Naive thymus-derived CD4-positive, alpha-beta T cell (primary cell): ENCODE results near the gene SCGB1C2. TPM values are rescaled to one million over a fixed set of nuclear protein-coding genes. Genes with fewer than 3 reads are reported as not detected.

Experiments
- ATAC-seq: fragments of 150-1000 bp; cut with Tn5 transposase; 2 replicates; pipeline ENCODE4 v1.10.0; 2021; ENCODE audit warnings: mild to moderate bottlenecking, moderate library complexity
- CTCF ChIA-PET: fragments of 350-600 bp; sonication (Branson Sonifier 250); formaldehyde crosslinking; loops from one replicate; lab custom pipeline; 2021; ENCODE audit warnings: antibody characterized with exemption; lab: Charles Lee
- POLR2A ChIA-PET: fragments of 350-600 bp; sonication (Branson Sonifier 250); formaldehyde crosslinking; loops from one replicate; lab custom pipeline; 2021; ENCODE audit warnings: antibody characterized with exemption, inconsistent platforms; lab: Charles Lee
- DNase-seq, 9 donors: peaks; one replicate each; pipeline versions ENCODE4 v3.0.0 to v3.0.0-alpha.2; 2020 to 2022; ENCODE audit warnings: mixed read lengths in 1 of 9
- H3K27ac ChIP-seq: one replicate; pipeline ENCODE4 v1.7.0; 2013; ENCODE audit warnings: mild to moderate bottlenecking, low read depth, low read length, moderate library complexity
- H3K27me3 ChIP-seq, 2 donors: one replicate each; pipeline ENCODE4 v1.7.0; 2013; ENCODE audit warnings: low read length in 2 of 2, mild to moderate bottlenecking in 2 of 2, moderate library complexity in 2 of 2; ENCODE audit not compliant: control insufficient read depth in 2 of 2, insufficient read depth in 2 of 2
- H3K36me3 ChIP-seq, 3 experiments: 1 replicate in 2 of 3; 2 replicates in 1 of 3; pipeline ENCODE4 v1.7.0; 2013; ENCODE audit warnings: low read length in 3 of 3, mild to moderate bottlenecking in 3 of 3, moderate library complexity in 1 of 3; ENCODE audit not compliant: insufficient read depth in 3 of 3, control insufficient read depth in 2 of 3
- H3K4me1 ChIP-seq, 2 donors: one replicate each; pipeline ENCODE4 v1.7.0; 2013; ENCODE audit warnings: low read length in 2 of 2, mild to moderate bottlenecking in 2 of 2, moderate library complexity in 1 of 2; ENCODE audit not compliant: control insufficient read depth in 2 of 2, insufficient read depth in 2 of 2
- H3K4me3 ChIP-seq: 2 replicates; pipeline ENCODE4 v1.7.0; 2013; ENCODE audit warnings: mild to moderate bottlenecking, low read length
- H3K9me3 ChIP-seq, 3 experiments: 1 replicate in 2 of 3; 2 replicates in 1 of 3; pipeline ENCODE4 v1.7.0; 2013; ENCODE audit warnings: low read length in 3 of 3; ENCODE audit not compliant: control insufficient read depth in 2 of 3
- H3K27ac Mint-ChIP-seq, 9 donors: one replicate each; pipeline ENCODE4 v1.8.0; 2020 to 2022; ENCODE audit warnings: mixed read lengths in 9 of 9, mild to moderate bottlenecking in 8 of 9, moderate library complexity in 5 of 9, inconsistent platforms in 2 of 9
- H3K27me3 Mint-ChIP-seq, 5 donors: one replicate each; pipeline ENCODE4 v1.8.0; 2021 to 2022; ENCODE audit warnings: mixed read lengths in 5 of 5, mild to moderate bottlenecking in 1 of 5
- H3K36me3 Mint-ChIP-seq, 5 donors: one replicate each; pipeline ENCODE4 v1.8.0; 2020 to 2022; ENCODE audit warnings: mixed read lengths in 5 of 5, mild to moderate bottlenecking in 3 of 5, inconsistent platforms in 1 of 5
- H3K4me1 Mint-ChIP-seq, 7 donors: one replicate each; pipeline ENCODE4 v1.8.0; 2020 to 2022; ENCODE audit warnings: mixed read lengths in 7 of 7, mild to moderate bottlenecking in 3 of 7, inconsistent platforms in 1 of 7
- H3K4me3 Mint-ChIP-seq, 10 donors: one replicate each; pipeline ENCODE4 v1.8.0; 2020 to 2022; ENCODE audit warnings: mild to moderate bottlenecking in 10 of 10, mixed read lengths in 10 of 10, moderate library complexity in 6 of 10, inconsistent platforms in 2 of 10
- H3K9me3 Mint-ChIP-seq, 11 donors: one replicate each; pipeline ENCODE4 v1.8.0; 2020 to 2022; ENCODE audit warnings: mixed read lengths in 11 of 11, mild to moderate bottlenecking in 4 of 11, inconsistent platforms in 1 of 11, moderate library complexity in 1 of 11
- intact Hi-C, 2 donors: fragments of 100-400 bp; cut with micrococcal nuclease; formaldehyde crosslinking; loops; one replicate each; pipeline ENCODE4 v1.15.1; 2023
- polyA plus RNA-seq, 2 donors: library from polyadenylated mRNA; unstranded; fragments of 300-500 nt; fragmentation: Illumina TruSeq; gene quantifications; one replicate each; pipeline ENCODE4 v1.2.3, GENCODE V29; 2021
- total RNA-seq, 6 experiments: library from RNA in 5 of 6; stranded (reverse) in 5 of 6; gene quantifications; 1 replicate in 5 of 6; 2 replicates in 1 of 6; pipeline ENCODE4 v1.2.3 and lab custom pipeline; 2021 to 2026

The SCGB1C2 gene
- total and polyA plus RNA-seq, 7 experiments from 2014 or later = not detected

GRCh38 chr17:144936-145670, 7.7 kb downstream of the SCGB1C2 start:
- peak in 1 of 9 donors; percentile 20 for DNase-seq

DNA sequence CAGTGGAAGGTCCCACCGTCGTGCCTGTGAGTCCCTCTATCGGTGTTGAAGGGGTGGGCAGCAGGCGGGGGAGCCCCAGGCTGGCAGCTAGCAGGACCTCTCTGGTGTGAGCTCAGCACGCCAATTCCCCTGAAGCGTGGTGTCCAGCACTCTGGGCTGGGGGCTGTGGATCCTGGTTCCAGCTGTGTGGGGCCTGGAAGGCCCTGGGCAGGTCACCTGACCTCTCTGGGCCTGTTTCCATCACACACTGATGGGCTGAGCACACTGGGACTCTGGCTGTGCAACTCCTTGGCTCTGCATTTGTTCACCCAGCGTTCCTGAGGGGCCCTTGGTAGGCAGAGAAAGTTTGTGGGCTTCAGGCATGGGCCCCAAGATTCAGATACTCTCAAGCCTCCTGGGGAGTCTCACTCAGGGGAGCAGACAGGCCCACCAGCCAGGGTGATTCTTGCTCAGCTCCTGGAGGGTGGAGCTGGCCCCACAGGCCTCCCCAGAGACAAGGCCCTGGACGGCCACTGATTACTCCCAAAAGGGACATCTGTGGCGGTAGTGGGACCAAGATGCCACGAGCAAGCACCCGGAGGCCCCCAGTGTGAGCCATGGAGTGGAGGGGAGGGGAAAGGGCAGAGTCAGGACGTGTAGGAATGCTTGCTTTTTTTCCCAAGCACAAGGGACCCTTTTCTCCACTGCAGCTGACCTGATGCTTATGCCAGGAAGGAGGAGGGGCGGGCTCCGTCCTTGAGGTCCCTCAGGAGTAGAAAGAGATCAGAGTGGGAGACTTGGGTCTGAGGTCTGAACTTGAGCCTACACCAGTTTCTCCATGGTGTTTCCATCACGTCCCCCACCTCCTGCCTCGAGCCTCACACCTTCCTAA, 8.5 kb downstream of the SCGB1C2 start:
- DNase-seq (peak in 1 of 9 donors; percentile 6), ATAC-seq (no peak)
- Mint-ChIP-seq H3K4me3 (no peak overlapping the region), H3K4me1 (peaks cover 0 to 6% (median 3%) of the 10 kb centered on the region in 7 donors), H3K9me3 (no peaks in the 10 kb centered on the region), H3K27me3 (peaks cover 0 to 10% (median 6%) of the 10 kb centered on the region in 5 donors), H3K36me3 (no peaks in the 10 kb centered on the region), H3K27ac (no peak overlapping the region)
- Histone ChIP-seq H3K4me3 (no peak overlapping the region), H3K9me3 (no peaks in the 10 kb centered on the region), H3K27ac (no peak overlapping the region), H3K27me3 (no peaks in the 10 kb centered on the region), H3K4me1 (peaks cover 0 to 4% of the 10 kb centered on the region in 2 donors), H3K36me3 (no peaks in the 10 kb centered on the region)
- intact Hi-C loops = loop anchor here in 1 of 2 donors (2.0 kb wide), 2 partner anchors 241 to 555 kb away; no protein-coding TSS in a partner anchor
- POLR2A ChIA-PET = no interaction called here
- CTCF ChIA-PET = no interaction called here

More at GRCh38 chr17:144936-145670, 7.7 kb downstream of the SCGB1C2 start:
- Mint-ChIP-seq H3K9me3 (no peaks in the 10 kb centered on the region), H3K27ac (no peak overlapping the region), H3K27me3 (peaks cover 0 to 8% (median 0%) of the 10 kb centered on the region in 5 donors), H3K4me3 (no peak overlapping the region), H3K36me3 (no peaks in the 10 kb centered on the region), H3K4me1 (peaks cover 0 to 6% (median 3%) of the 10 kb centered on the region in 7 donors)
- ChIA-PET POLR2A (no interaction called here), CTCF (interaction anchor here (1.1 kb wide), 1 partner anchor 242 kb away, joined by 3 read pairs; no protein-coding TSS in a partner anchor)
- H3K27ac ChIP-seq = no peak overlapping the region
- no peaks in the 10 kb centered on the region for H3K27me3 ChIP-seq
- intact Hi-C loops = loop anchor here (2.0 to 5.0 kb wide), 3 partner anchors 242 to 852 kb away; partner anchors contain the start of gene TIMM22 (in 2 of the 2)
- peaks cover 0 to 4% of the 10 kb centered on the region in 2 donors for H3K4me1 ChIP-seq
- no peaks in the 10 kb centered on the region for H3K36me3 ChIP-seq
- H3K4me3 ChIP-seq = no peak overlapping the region
- H3K9me3 ChIP-seq = no peaks in the 10 kb centered on the region
- no peak for ATAC-seq

DNA sequence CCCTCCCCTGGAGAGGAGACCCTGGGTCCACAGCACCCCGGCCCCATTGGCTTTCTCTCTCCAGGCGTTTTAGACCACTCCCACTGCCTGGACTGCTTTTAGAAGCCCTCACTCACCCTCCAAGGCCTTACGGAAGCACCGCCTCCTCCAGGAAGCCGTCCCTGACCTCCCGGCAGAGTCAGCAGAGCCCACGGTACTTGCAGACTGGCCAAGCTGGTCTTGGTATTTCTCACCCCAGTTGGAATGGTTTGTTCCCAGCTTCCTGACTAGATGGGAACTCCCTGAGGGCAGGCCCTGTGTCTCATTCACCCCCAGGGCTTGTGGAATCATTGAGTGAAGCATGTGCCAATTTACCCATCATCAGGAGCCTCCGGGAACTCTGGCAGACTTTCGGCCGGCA, 9.2 kb downstream of the SCGB1C2 start:
- Mint-ChIP-seq H3K27ac (no peak overlapping the region), H3K9me3 (no peaks in the 10 kb centered on the region), H3K4me1 (peaks cover 0 to 6% (median 3%) of the 10 kb centered on the region in 7 donors), H3K36me3 (no peaks in the 10 kb centered on the region), H3K27me3 (peaks cover 0 to 10% (median 6%) of the 10 kb centered on the region in 5 donors), H3K4me3 (no peak overlapping the region)
- H3K9me3 ChIP-seq = no peaks in the 10 kb centered on the region
- DNase-seq = peak in 1 of 9 donors; percentile 19
- H3K4me3 ChIP-seq = no peak overlapping the region
- H3K4me1 ChIP-seq = peaks cover 0 to 4% of the 10 kb centered on the region in 2 donors
- H3K36me3 ChIP-seq = no peaks in the 10 kb centered on the region
- no peak for ATAC-seq
- intact Hi-C loops = no loop called here
- no peaks in the 10 kb centered on the region for H3K27me3 ChIP-seq
- ChIA-PET POLR2A (no interaction called here), CTCF (no interaction called here)
- no peak overlapping the region for H3K27ac ChIP-seq

- Histone ChIP-seq H3K27me3 (no peaks in the 10 kb centered on the region), H3K4me3 (no peak overlapping the region), H3K4me1 (peaks cover 0 to 4% of the 10 kb centered on the region in 2 donors), H3K9me3 (no peaks in the 10 kb centered on the region), H3K27ac (no peak overlapping the region), H3K36me3 (no peaks in the 10 kb centered on the region)
- peaks cover 0 to 8% (median 4%) of the 10 kb centered on the region in 5 donors for H3K27me3 Mint-ChIP-seq
- peaks cover 0 to 4% (median 3%) of the 10 kb centered on the region in 7 donors for H3K4me1 Mint-ChIP-seq
- ATAC-seq (no peak), DNase-seq (peak in 2 of 9 donors; percentile 6 to 16)
- H3K27ac Mint-ChIP-seq = no peak overlapping the region
- CTCF ChIA-PET = no interaction called here
- no peaks in the 10 kb centered on the region for H3K36me3 Mint-ChIP-seq
- POLR2A ChIA-PET = no interaction called here
- H3K9me3 Mint-ChIP-seq = no peaks in the 10 kb centered on the region
- intact Hi-C loops = no loop called here
- H3K4me3 Mint-ChIP-seq = no peak overlapping the region
Observed at GRCh38 chr17:146983-147761, 9.8 kb downstream of the SCGB1C2 start.

DNA sequence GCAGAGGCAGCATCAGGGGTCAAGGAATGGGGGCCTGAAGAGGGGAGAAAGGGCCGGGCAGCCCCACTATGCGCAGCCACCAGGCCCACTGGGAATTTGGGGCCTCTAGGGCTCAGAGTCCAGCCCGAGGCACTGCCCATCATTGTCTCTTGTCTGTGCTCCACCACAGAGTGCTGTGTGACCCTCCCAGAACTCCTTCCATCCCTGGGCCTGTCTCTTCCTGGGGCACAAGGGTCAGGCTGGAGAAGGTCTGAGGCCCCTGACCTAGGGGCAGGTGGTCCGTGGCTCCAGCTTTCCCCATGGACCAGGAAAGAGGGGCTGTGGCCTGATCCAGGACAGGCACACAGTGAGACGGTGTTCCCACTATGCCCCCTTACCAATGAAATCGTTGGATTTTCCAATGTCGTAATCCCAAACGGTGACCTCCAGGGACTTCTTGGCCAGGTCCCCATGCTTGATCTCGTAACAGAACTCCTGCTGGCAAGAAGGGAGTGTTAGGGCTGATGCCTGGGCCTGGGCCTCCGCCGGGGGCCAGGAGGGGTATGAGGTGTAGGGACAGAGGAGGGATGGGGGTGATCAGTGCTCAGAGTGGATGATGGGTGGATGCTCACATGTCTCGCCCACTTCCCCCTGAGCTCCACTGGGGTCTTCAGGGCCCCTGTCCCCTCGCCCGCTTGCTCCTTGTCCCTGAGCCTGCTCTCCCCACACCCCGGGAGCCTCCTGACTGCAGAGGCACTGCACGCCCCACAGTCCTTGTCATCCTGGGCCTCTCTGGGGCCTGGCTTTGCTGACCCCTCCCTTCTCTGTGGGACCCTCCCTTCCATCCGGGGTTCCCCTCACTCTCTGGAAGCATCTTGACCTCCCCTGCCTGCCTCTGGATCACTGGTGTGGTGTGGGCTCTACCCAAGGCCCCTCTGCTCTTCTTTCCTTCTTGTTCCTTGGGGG, 10.7 kb downstream of the SCGB1C2 start:
- CTCF ChIA-PET = no interaction called here
- POLR2A ChIA-PET = no interaction called here
- no peaks in the 10 kb centered on the region for H3K9me3 ChIP-seq
- peaks cover 0 to 4% of the 10 kb centered on the region in 2 donors for H3K4me1 ChIP-seq
- intact Hi-C loops = no loop called here
- Mint-ChIP-seq H3K4me1 (peaks cover 0 to 4% (median 3%) of the 10 kb centered on the region in 7 donors), H3K27me3 (peaks cover 0 to 6% (median 4%) of the 10 kb centered on the region in 5 donors), H3K36me3 (no peaks in the 10 kb centered on the region), H3K9me3 (no peaks in the 10 kb centered on the region), H3K27ac (no peak overlapping the region), H3K4me3 (no peak overlapping the region)
- no peak overlapping the region for H3K27ac ChIP-seq
- no peaks in the 10 kb centered on the region for H3K27me3 ChIP-seq
- H3K36me3 ChIP-seq = no peaks in the 10 kb centered on the region
- no peak for ATAC-seq
- peak in 2 of 9 donors; percentile 3 to 17 for DNase-seq
- H3K4me3 ChIP-seq = no peak overlapping the region
